Loucy (cell line): ENCODE results near the gene DENND5B.

Source experiments
- EZH2phosphoT487 ChIP-seq: fragments of 200-600 bp; IDR thresholded peaks from 2 replicates; pipeline ENCODE4 v1.6.1; 2018; ENCODE audit warnings: antibody characterized with exemption, mild to moderate bottlenecking, moderate library complexity, borderline replicate concordance
- TF ChIP-seq, protein P1 (sequence below): fragments of 200-600 bp; sonication (generic); conservative IDR thresholded peaks from 2 replicates; pipeline ENCODE4 v1.5.1; 2014; ENCODE audit warnings: mild to moderate bottlenecking, antibody characterized with exemption, low read length

DNA sequence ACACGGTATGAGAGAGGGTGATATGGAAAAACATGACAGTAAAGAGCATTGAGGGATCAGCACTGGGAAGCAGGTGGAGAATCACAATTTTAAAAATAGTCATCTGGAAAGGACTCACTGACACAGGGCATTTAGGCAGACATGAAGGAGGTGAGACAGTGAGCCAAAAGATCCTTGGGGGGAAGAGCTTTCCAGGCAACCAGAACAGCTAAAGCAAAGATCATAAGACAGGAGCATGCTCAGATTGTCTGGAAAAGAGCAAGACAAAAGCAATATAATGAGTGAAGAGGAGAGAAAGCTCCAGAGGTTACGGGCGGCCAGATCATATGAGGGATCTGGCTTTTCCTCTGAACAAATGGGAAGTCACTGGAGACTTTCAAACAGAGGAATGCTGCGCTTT, 63.9 kb downstream of the DENND5B start:
- TF ChIP-seq, protein P1, sequence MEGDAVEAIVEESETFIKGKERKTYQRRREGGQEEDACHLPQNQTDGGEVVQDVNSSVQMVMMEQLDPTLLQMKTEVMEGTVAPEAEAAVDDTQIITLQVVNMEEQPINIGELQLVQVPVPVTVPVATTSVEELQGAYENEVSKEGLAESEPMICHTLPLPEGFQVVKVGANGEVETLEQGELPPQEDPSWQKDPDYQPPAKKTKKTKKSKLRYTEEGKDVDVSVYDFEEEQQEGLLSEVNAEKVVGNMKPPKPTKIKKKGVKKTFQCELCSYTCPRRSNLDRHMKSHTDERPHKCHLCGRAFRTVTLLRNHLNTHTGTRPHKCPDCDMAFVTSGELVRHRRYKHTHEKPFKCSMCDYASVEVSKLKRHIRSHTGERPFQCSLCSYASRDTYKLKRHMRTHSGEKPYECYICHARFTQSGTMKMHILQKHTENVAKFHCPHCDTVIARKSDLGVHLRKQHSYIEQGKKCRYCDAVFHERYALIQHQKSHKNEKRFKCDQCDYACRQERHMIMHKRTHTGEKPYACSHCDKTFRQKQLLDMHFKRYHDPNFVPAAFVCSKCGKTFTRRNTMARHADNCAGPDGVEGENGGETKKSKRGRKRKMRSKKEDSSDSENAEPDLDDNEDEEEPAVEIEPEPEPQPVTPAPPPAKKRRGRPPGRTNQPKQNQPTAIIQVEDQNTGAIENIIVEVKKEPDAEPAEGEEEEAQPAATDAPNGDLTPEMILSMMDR, result no peak
- no peak for TF ChIP-seq EZH2phosphoT487
